ENCODE data around the gene PLEKHM3. TPM values are rescaled to one million over a fixed set of nuclear protein-coding genes. Genes with fewer than 3 reads are reported as not detected.

The PLEKHM3 gene
- total RNA-seq, 4 donors from 2014 or later = 14.9 to 28.3 (median 21.0) TPM

- Histone ChIP-seq H3K27me3 (no peaks in the 10 kb centered on the region), H3K36me3 (no peaks in the 10 kb centered on the region), H3K4me1 (no peaks in the 10 kb centered on the region), H3K9me3 (no peaks in the 10 kb centered on the region), H3K4me3 (no peak overlapping the region), H3K27ac (no peak overlapping the region)
- TF ChIP-seq POLR2AphosphoS5 (IDR thresholded peaks at IDR 0.05) = no peak
- no peak for TF ChIP-seq EP300 (IDR thresholded peaks at IDR 0.05)
- no peak for TF ChIP-seq POLR2A (IDR thresholded peaks at IDR 0.05)
- TF ChIP-seq, protein P1, sequence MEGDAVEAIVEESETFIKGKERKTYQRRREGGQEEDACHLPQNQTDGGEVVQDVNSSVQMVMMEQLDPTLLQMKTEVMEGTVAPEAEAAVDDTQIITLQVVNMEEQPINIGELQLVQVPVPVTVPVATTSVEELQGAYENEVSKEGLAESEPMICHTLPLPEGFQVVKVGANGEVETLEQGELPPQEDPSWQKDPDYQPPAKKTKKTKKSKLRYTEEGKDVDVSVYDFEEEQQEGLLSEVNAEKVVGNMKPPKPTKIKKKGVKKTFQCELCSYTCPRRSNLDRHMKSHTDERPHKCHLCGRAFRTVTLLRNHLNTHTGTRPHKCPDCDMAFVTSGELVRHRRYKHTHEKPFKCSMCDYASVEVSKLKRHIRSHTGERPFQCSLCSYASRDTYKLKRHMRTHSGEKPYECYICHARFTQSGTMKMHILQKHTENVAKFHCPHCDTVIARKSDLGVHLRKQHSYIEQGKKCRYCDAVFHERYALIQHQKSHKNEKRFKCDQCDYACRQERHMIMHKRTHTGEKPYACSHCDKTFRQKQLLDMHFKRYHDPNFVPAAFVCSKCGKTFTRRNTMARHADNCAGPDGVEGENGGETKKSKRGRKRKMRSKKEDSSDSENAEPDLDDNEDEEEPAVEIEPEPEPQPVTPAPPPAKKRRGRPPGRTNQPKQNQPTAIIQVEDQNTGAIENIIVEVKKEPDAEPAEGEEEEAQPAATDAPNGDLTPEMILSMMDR (IDR thresholded peaks at IDR 0.05) = no peak
- no peak for DNase-seq (ENCODE audit: low spot score in 2 of 2)
- WGBS = 69% methylated on average over 3 of the region's 3 CpGs
Observed at GRCh38 chr2:207970147-207970825, 55.0 kb downstream of the PLEKHM3 start.

DNA sequence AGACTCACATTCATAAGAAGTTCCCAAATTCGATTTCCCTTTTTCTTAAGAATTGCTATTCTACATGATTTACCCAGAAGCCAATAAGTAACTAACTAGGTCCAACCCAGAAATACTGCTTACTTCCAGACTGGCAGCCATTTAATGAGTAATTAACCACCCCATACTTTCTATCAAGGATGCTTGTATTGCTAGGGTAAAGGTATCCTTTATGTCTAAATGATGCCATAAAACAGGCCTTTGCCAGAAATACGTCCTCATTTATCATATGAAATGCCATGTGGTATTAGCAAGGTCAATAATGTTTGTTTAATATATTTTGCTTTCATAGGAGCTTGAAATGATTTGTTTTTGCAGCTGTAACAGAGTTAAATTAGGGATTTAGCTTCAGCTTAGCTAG, 56.1 kb downstream of the PLEKHM3 start:
- Histone ChIP-seq H3K4me1 (no peaks in the 10 kb centered on the region), H3K4me3 (no peak overlapping the region), H3K36me3 (no peaks in the 10 kb centered on the region), H3K27ac (no peak overlapping the region), H3K9me3 (no peaks in the 10 kb centered on the region), H3K27me3 (no peaks in the 10 kb centered on the region)
- TF ChIP-seq POLR2AphosphoS5 (IDR thresholded peaks at IDR 0.05) (no peak), EP300 (IDR thresholded peaks at IDR 0.05) (no peak), POLR2A (IDR thresholded peaks at IDR 0.05) (no peak)
- TF ChIP-seq, protein P1 (IDR thresholded peaks at IDR 0.05) = no peak
- no peak for DNase-seq (ENCODE audit: low spot score in 2 of 2)
- 90% methylated on average over 2 of the region's 2 CpGs for WGBS

DNA sequence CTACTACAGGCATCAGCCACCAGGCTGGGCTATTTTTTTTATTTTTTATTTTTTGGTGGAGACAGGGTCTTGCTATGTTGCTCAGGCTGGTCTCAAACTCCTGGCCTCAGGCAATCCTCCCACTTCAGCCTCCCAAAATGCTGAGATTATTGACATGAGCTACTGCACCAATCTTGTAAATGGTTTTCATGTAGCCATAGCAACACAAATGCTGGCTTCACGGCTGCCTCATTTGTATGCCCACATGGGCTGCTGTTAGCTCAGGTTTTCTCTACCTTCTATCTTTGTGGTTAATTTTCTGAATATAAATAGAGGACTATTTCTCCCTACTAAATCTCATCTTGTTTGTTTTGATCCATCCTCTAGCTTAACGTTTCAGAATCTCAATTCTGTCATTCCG, 58.2 kb downstream of the PLEKHM3 start:
- Histone ChIP-seq H3K36me3 (no peaks in the 10 kb centered on the region), H3K9me3 (no peaks in the 10 kb centered on the region), H3K4me3 (no peak overlapping the region), H3K27me3 (no peaks in the 10 kb centered on the region), H3K27ac (no peak overlapping the region), H3K4me1 (no peaks in the 10 kb centered on the region)
- no peak for DNase-seq (ENCODE audit: low spot score in 2 of 2)
- 88% methylated on average over 3 of the region's 3 CpGs for WGBS
- TF ChIP-seq POLR2AphosphoS5 (IDR thresholded peaks at IDR 0.05) (no peak), EP300 (IDR thresholded peaks at IDR 0.05) (no peak), POLR2A (IDR thresholded peaks at IDR 0.05) (no peak)
- TF ChIP-seq, protein P1 (IDR thresholded peaks at IDR 0.05) = no peak

GRCh38 chr2:207960911-207961310, 64.4 kb downstream of the PLEKHM3 start:
- Histone ChIP-seq H3K36me3 (no peaks in the 10 kb centered on the region), H3K27ac (no peak overlapping the region), H3K27me3 (no peaks in the 10 kb centered on the region), H3K4me3 (no peak overlapping the region), H3K9me3 (no peaks in the 10 kb centered on the region), H3K4me1 (no peaks in the 10 kb centered on the region)
- no peak for DNase-seq (ENCODE audit: low spot score in 2 of 2)
- no peak for TF ChIP-seq POLR2AphosphoS5 (IDR thresholded peaks at IDR 0.05)
- TF ChIP-seq EP300 (IDR thresholded peaks at IDR 0.05) = no peak
- no peak for TF ChIP-seq POLR2A (IDR thresholded peaks at IDR 0.05)
- TF ChIP-seq, protein P1 (IDR thresholded peaks at IDR 0.05) = no peak
- 64% methylated on average over 1 of the region's 1 CpG for WGBS

GRCh38 chr2:207960090-207960489, 65.2 kb downstream of the PLEKHM3 start:
- Histone ChIP-seq H3K27ac (no peak overlapping the region), H3K4me1 (no peaks in the 10 kb centered on the region), H3K36me3 (no peaks in the 10 kb centered on the region), H3K27me3 (no peaks in the 10 kb centered on the region), H3K4me3 (no peak overlapping the region), H3K9me3 (no peaks in the 10 kb centered on the region)
- DNase-seq (ENCODE audit: low spot score in 2 of 2) = no peak
- TF ChIP-seq EP300 (IDR thresholded peaks at IDR 0.05) = no peak
- no peak for TF ChIP-seq POLR2AphosphoS5 (IDR thresholded peaks at IDR 0.05)
- TF ChIP-seq POLR2A (IDR thresholded peaks at IDR 0.05) = no peak
- TF ChIP-seq, protein P1 (IDR thresholded peaks at IDR 0.05) = no peak
- 70% methylated on average over 1 of the region's 1 CpG for WGBS
